ENCODE results near the gene EGFL6.

The EGFL6 gene

GRCh38 chrX:13651150-13651549, 81.7 kb downstream of the EGFL6 start:
- DNase-seq (ENCODE audit: extremely low read depth, low read depth): no peak
- TF ChIP-seq CTCF (IDR thresholded peaks at IDR 0.05; ENCODE audit: low read depth, low read length): no peak

- DNase-seq (ENCODE audit: extremely low read depth, low read depth): peak; percentile 75
- no peak for TF ChIP-seq CTCF (IDR thresholded peaks at IDR 0.05; ENCODE audit: low read depth, low read length)
These were observed 82.9 kb downstream of the EGFL6 start for GRCh38 chrX:13652287-13652793.

- peak; percentile 96 for DNase-seq (ENCODE audit: extremely low read depth, low read depth)
These were observed 83.7 kb downstream of the EGFL6 start, which contains the start of gene TCEANC for GRCh38 chrX:13652850-13653693. TCEANC (plus strand) TSS chrX:13653141; CDS start chrX:13662509, 9,368 bp downstream.

GRCh38 chrX:13654116-13654515, 84.7 kb downstream of the EGFL6 start:
- no peak for DNase-seq (ENCODE audit: extremely low read depth, low read depth)
- no peak for TF ChIP-seq CTCF (IDR thresholded peaks at IDR 0.05; ENCODE audit: low read depth, low read length)

More at GRCh38 chrX:13652850-13653693, 83.7 kb downstream of the EGFL6 start, which contains the start of gene TCEANC:
- no peak for TF ChIP-seq CTCF (IDR thresholded peaks at IDR 0.05; ENCODE audit: low read depth, low read length)

GRCh38 chrX:13655674-13656073, 86.3 kb downstream of the EGFL6 start:
- no peak for TF ChIP-seq CTCF (IDR thresholded peaks at IDR 0.05; ENCODE audit: low read depth, low read length)
- no peak for DNase-seq (ENCODE audit: extremely low read depth, low read depth)

GRCh38 chrX:13658602-13659001, 89.2 kb downstream of the EGFL6 start:
- peak; percentile 38 for DNase-seq (ENCODE audit: extremely low read depth, low read depth)
- peak; percentile 67 for TF ChIP-seq CTCF (IDR thresholded peaks at IDR 0.05; ENCODE audit: low read depth, low read length)

GRCh38 chrX:13659063-13659462, 89.7 kb downstream of the EGFL6 start:
- TF ChIP-seq CTCF (IDR thresholded peaks at IDR 0.05; ENCODE audit: low read depth, low read length): no peak
- peak; percentile 8 for DNase-seq (ENCODE audit: extremely low read depth, low read depth)
